Activated CD8-positive, alpha-beta T cell treated with anti-CD3 and anti-CD28 coated beads, Interleukin-2, amount 10 ng/mL, durations not matched to agents 7 days and 5 days (primary cell): ENCODE results near the gene TCTN1. TPM values are rescaled to one million over a fixed set of nuclear protein-coding genes. Genes with fewer than 3 reads are reported as not detected.

ENCODE experiments used
- ATAC-seq: fragments of 150-1000 bp; cut with Tn5 transposase; one replicate; pipeline ENCODE4 v1.10.0; 2021; ENCODE audit warnings: moderate library complexity
- CTCF ChIA-PET: fragments of 350-600 bp; sonication (Branson Sonifier 250); formaldehyde crosslinking; loops from one replicate; lab custom pipeline; 2021; ENCODE audit warnings: antibody characterized with exemption; lab: Charles Lee
- POLR2A ChIA-PET: fragments of 350-600 bp; sonication (Branson Sonifier 250); formaldehyde crosslinking; loops from one replicate; lab custom pipeline; 2021; ENCODE audit warnings: antibody characterized with exemption; lab: Charles Lee
- DNase-seq: peaks from one replicate; pipeline ENCODE4 v3.0.0-alpha.2; 2020
- H3K27ac Mint-ChIP-seq: one replicate; pipeline ENCODE4 v1.8.0; 2021; ENCODE audit warnings: mild to moderate bottlenecking, mixed read lengths
- H3K27me3 Mint-ChIP-seq: one replicate; pipeline ENCODE4 v1.8.0; 2021; ENCODE audit warnings: low read depth, mixed read lengths
- H3K36me3 Mint-ChIP-seq: one replicate; pipeline ENCODE4 v1.8.0; 2021; ENCODE audit warnings: low read depth, mixed read lengths
- H3K4me1 Mint-ChIP-seq: one replicate; pipeline ENCODE4 v1.8.0; 2021; ENCODE audit warnings: low read depth, mixed read lengths
- H3K4me3 Mint-ChIP-seq: one replicate; pipeline ENCODE4 v1.8.0; 2021; ENCODE audit warnings: mild to moderate bottlenecking, mixed read lengths
- H3K9me3 Mint-ChIP-seq: one replicate; pipeline ENCODE4 v1.8.0; 2022; ENCODE audit warnings: mixed read lengths; ENCODE audit not compliant: insufficient read depth
- total RNA-seq, 2 experiments: library from RNA; stranded (reverse); gene quantifications; one replicate each; pipeline ENCODE4 v1.2.3, GENCODE V29; 2021

The TCTN1 gene
- total RNA-seq, 2 experiments from 2014 or later: 5.9 to 7.9 TPM

DNA sequence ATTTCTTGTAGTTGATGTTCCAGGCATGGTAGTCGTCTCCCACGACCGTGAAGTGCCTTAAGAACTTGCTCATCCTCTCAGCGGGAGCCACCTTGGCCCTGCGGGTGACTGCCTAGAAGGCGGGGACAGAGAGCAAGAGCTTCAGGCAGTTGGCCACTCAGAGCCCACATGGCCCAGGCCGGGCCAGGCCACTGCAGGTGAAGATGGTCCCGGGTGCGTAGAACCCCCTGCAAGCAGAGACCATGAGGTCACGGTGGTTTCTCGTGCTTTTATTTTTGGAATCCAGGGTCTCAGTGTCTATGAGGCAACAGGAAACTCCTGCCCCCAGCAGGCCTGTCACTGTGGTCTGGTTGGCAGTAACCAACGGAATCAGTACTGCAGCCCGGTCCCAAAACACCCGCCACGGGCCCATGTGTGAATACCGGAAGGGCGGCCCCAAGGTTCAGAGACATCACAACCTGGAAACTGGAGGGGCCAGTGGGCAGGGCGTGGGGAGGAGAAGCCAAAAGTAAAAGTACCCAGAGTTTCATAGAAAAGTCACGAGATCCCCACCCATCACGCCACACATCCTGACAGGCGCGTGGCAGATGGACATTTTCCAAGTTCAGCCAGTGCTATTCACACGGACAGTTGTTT is 47.5 kb downstream of the TCTN1 start:
- Mint-ChIP-seq H3K4me1 (peaks cover 34% of the 10 kb centered on the region), H3K27me3 (no peaks in the 10 kb centered on the region), H3K9me3 (peaks cover 12% of the 10 kb centered on the region), H3K27ac (peak overlapping the region; percentile 95), H3K36me3 (peaks cover 71% of the 10 kb centered on the region), H3K4me3 (peak overlapping the region; percentile 51)
- peak; percentile 84 for DNase-seq
- ChIA-PET CTCF (interaction anchor here (0.6 kb wide), 1 partner anchor 36 kb away, joined by 3 read pairs; no protein-coding TSS in a partner anchor), POLR2A (no interaction called here)
- peak; percentile 90 for ATAC-seq

GRCh38 chr12:110666892-110667291 is 53.0 kb downstream of the TCTN1 start:
- DNase-seq: no peak
- H3K27ac Mint-ChIP-seq: peak overlapping the region; percentile 4
- POLR2A ChIA-PET: no interaction called here
- peaks cover 80% of the 10 kb centered on the region for H3K36me3 Mint-ChIP-seq
- peaks cover 47% of the 10 kb centered on the region for H3K4me1 Mint-ChIP-seq
- peaks cover 16% of the 10 kb centered on the region for H3K9me3 Mint-ChIP-seq
- H3K4me3 Mint-ChIP-seq: no peak overlapping the region
- ATAC-seq: no peak
- H3K27me3 Mint-ChIP-seq: no peaks in the 10 kb centered on the region
- CTCF ChIA-PET: no interaction called here

DNA sequence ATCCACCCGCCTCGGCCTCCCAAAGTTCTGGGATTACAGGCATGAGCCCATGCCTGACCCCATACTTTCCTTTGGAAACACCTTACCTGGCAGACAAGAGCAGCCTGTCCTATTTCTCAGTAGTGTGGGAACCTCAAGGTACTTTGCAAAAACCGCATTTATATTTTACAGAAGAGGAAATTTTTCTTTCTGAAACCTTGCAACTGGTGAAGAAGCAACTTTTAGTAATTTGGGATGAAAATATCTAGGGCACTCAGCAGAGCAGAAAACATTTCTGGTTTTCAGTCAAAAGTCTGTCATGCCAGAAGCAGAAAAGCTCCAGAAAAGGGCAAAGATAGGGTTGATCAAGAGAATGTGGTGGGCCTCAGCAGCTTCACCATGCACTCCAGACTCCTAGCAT is 53.7 kb downstream of the TCTN1 start:
- ATAC-seq: no peak
- H3K4me3 Mint-ChIP-seq: no peak overlapping the region
- DNase-seq: no peak
- peaks cover 47% of the 10 kb centered on the region for H3K4me1 Mint-ChIP-seq
- ChIA-PET CTCF (interaction anchor here (0.9 kb wide), 1 partner anchor 66 kb away, joined by 3 read pairs; no protein-coding TSS in a partner anchor), POLR2A (interaction anchor here (1.7 kb wide), 1 partner anchor 22 kb away, joined by 5 read pairs; the partner anchor contains the start of gene HVCN1)
- no peak overlapping the region for H3K27ac Mint-ChIP-seq
- H3K27me3 Mint-ChIP-seq: no peaks in the 10 kb centered on the region
- H3K9me3 Mint-ChIP-seq: peaks cover 16% of the 10 kb centered on the region
- peaks cover 82% of the 10 kb centered on the region for H3K36me3 Mint-ChIP-seq

GRCh38 chr12:110668480-110669192 is 54.7 kb downstream of the TCTN1 start:
- ChIA-PET CTCF (interaction anchor here (0.9 kb wide), 1 partner anchor 67 kb away, joined by 3 read pairs; no protein-coding TSS in a partner anchor), POLR2A (interaction anchor here (0.6 to 1.7 kb wide), 3 partner anchors 21 to 140 kb away, joined by 3 to 5 read pairs (median 3); partner anchors contain the start of gene HVCN1)
- ATAC-seq (no peak), DNase-seq (no peak)
- H3K27ac Mint-ChIP-seq: peak overlapping the region; percentile 73
- H3K9me3 Mint-ChIP-seq: peaks cover 16% of the 10 kb centered on the region
- H3K4me3 Mint-ChIP-seq: no peak overlapping the region
- peaks cover 81% of the 10 kb centered on the region for H3K36me3 Mint-ChIP-seq
- H3K4me1 Mint-ChIP-seq: peaks cover 52% of the 10 kb centered on the region
- H3K27me3 Mint-ChIP-seq: no peaks in the 10 kb centered on the region

GRCh38 chr12:110669193-110669502 is 55.2 kb downstream of the TCTN1 start:
- H3K36me3 Mint-ChIP-seq: peaks cover 81% of the 10 kb centered on the region
- ChIA-PET POLR2A (interaction anchor here (0.6 kb wide), 1 partner anchor 139 kb away, joined by 3 read pairs; no protein-coding TSS in a partner anchor), CTCF (no interaction called here)
- peaks cover 57% of the 10 kb centered on the region for H3K4me1 Mint-ChIP-seq
- H3K9me3 Mint-ChIP-seq: peaks cover 18% of the 10 kb centered on the region
- no peak for DNase-seq
- H3K27me3 Mint-ChIP-seq: no peaks in the 10 kb centered on the region
- H3K27ac Mint-ChIP-seq: peak overlapping the region; percentile 73
- ATAC-seq: no peak
- H3K4me3 Mint-ChIP-seq: no peak overlapping the region

DNA sequence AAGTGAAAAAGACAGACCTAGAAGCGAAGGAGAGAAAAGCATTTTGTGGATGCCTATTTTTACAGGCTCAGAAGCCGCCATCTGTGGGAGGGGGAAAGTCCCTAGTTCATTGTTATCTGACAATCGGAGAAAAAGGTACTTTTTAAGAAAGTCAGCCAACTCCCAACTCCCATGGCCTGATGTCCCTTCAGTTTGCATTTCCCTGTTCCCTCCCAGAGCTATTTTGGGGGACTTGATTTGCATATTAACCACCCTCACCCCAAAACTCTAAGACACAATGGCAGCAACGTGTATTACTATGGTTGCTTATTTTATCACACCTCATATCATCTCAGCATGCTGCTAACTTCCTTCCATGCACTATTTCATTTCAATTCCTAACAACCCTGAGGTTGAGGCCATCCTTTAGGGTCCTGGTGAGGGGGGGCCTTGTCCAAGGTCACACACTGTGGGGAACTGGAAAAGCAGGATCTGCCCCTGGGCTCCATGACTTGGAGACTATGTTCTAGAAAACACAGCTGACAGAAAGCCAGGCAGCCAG is 56.3 kb downstream of the TCTN1 start:
- POLR2A ChIA-PET: interaction anchor here (1.7 kb wide), 1 partner anchor 19 kb away, joined by 5 read pairs; no protein-coding TSS in a partner anchor

GRCh38 chr12:110676171-110676570 is 62.2 kb downstream of the TCTN1 start:
- CTCF ChIA-PET: interaction anchor here (0.8 kb wide), 1 partner anchor 12 kb away, joined by 3 read pairs; no protein-coding TSS in a partner anchor
- Mint-ChIP-seq H3K4me3 (no peak overlapping the region), H3K9me3 (peaks cover 9% of the 10 kb centered on the region), H3K27ac (peak overlapping the region; percentile 88), H3K4me1 (peaks cover 69% of the 10 kb centered on the region), H3K36me3 (peaks cover 59% of the 10 kb centered on the region), H3K27me3 (no peaks in the 10 kb centered on the region)
- POLR2A ChIA-PET: interaction anchor here (0.6 to 1.2 kb wide), 2 partner anchors 16 to 63 kb away, joined by 3 to 4 read pairs; no protein-coding TSS in a partner anchor
- no peak for ATAC-seq
- DNase-seq: no peak

More for the DNA sequence above, 56.3 kb downstream of the TCTN1 start:
- peaks cover 77% of the 10 kb centered on the region for H3K36me3 Mint-ChIP-seq
- H3K4me1 Mint-ChIP-seq: peaks cover 64% of the 10 kb centered on the region
- DNase-seq (no peak), ATAC-seq (peak; percentile 54)
- H3K27me3 Mint-ChIP-seq: no peaks in the 10 kb centered on the region
- CTCF ChIA-PET: interaction anchor here (0.6 kb wide), 1 partner anchor 107 kb away, joined by 4 read pairs; no protein-coding TSS in a partner anchor
- peak overlapping the region; percentile 83 for H3K27ac Mint-ChIP-seq
- H3K4me3 Mint-ChIP-seq: no peak overlapping the region
- peaks cover 15% of the 10 kb centered on the region for H3K9me3 Mint-ChIP-seq

GRCh38 chr12:110677206-110677911 is 63.4 kb downstream of the TCTN1 start:
- ChIA-PET POLR2A (interaction anchor here (1.2 kb wide), 1 partner anchor 64 kb away, joined by 3 read pairs; no protein-coding TSS in a partner anchor), CTCF (interaction anchor here (1.1 to 2.3 kb wide), 3 partner anchors 20 to 76 kb away, joined by 3 to 8 read pairs (median 5); partner anchors contain the start of gene TCTN1)
- peaks cover 56% of the 10 kb centered on the region for H3K36me3 Mint-ChIP-seq
- peak; percentile 46 for DNase-seq
- peaks cover 66% of the 10 kb centered on the region for H3K4me1 Mint-ChIP-seq
- peak overlapping the region; percentile 42 for H3K4me3 Mint-ChIP-seq
- H3K9me3 Mint-ChIP-seq: peaks cover 9% of the 10 kb centered on the region
- peak; percentile 75 for ATAC-seq
- no peaks in the 10 kb centered on the region for H3K27me3 Mint-ChIP-seq
- H3K27ac Mint-ChIP-seq: peak overlapping the region; percentile 88

- POLR2A ChIA-PET: interaction anchor here (0.8 kb wide), 1 partner anchor 13 kb away, joined by 3 read pairs; no protein-coding TSS in a partner anchor
These were observed 64.1 kb downstream of the TCTN1 start for GRCh38 chr12:110677982-110678381.

GRCh38 chr12:110679201-110679600 is 65.3 kb downstream of the TCTN1 start:
- Mint-ChIP-seq H3K9me3 (peaks cover 6% of the 10 kb centered on the region), H3K36me3 (peaks cover 54% of the 10 kb centered on the region), H3K4me3 (no peak overlapping the region), H3K27ac (no peak overlapping the region), H3K27me3 (no peaks in the 10 kb centered on the region), H3K4me1 (peaks cover 47% of the 10 kb centered on the region)
- DNase-seq (no peak), ATAC-seq (no peak)
- POLR2A ChIA-PET: interaction anchor here (0.6 to 2.0 kb wide), 2 partner anchors 11 to 44 kb away, joined by 3 to 7 read pairs; partner anchors contain the start of gene HVCN1
- CTCF ChIA-PET: interaction anchor here (0.9 to 2.3 kb wide), 5 partner anchors 10 to 77 kb away, joined by 3 to 8 read pairs (median 4); partner anchors contain the start of gene HVCN1

More at GRCh38 chr12:110677982-110678381, 64.1 kb downstream of the TCTN1 start:
- peaks cover 59% of the 10 kb centered on the region for H3K4me1 Mint-ChIP-seq
- CTCF ChIA-PET: interaction anchor here (1.1 to 2.3 kb wide), 4 partner anchors 20 to 76 kb away, joined by 3 to 8 read pairs (median 4); partner anchors contain the start of gene TCTN1
- no peak for DNase-seq
- H3K36me3 Mint-ChIP-seq: peaks cover 56% of the 10 kb centered on the region
- peak; percentile 12 for ATAC-seq
- H3K27ac Mint-ChIP-seq: peak overlapping the region; percentile 88
- peak overlapping the region; percentile 42 for H3K4me3 Mint-ChIP-seq
- peaks cover 9% of the 10 kb centered on the region for H3K9me3 Mint-ChIP-seq
- H3K27me3 Mint-ChIP-seq: no peaks in the 10 kb centered on the region
